ENCODE measurements around the gene CUX1.

DNA sequence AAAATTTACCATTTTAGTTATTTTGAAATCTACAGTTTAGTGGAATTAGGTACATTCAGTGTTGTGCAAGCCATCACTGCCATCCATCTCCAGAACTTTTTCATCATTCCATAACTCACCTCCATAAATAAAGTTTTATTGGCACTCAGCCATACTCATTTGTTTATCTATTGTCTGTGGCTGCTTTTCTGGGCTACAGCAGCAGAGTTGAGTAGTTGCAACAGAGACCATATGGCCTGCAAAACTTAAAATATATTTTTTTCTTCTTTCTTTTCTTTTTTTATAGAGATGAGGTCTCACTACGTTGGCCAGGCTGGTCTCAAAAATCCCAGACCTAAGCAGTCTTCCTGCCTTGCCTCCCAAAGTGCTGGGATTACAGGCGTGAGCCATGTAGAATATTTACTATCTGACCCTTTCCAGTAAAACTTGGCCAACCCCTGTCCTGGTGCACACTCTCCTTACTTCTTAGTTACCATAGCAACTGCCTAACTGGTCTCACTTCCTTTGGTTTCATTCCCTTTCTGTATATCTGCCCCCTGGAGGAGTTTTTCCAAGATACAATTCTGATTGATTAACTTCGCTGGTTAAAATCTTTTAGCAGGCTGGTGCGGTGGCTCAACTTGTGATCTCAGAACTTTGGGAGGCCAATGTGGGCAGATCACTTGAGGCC is 133.2 kb downstream of the CUX1 start:
- TF ChIP-seq, protein P1, sequence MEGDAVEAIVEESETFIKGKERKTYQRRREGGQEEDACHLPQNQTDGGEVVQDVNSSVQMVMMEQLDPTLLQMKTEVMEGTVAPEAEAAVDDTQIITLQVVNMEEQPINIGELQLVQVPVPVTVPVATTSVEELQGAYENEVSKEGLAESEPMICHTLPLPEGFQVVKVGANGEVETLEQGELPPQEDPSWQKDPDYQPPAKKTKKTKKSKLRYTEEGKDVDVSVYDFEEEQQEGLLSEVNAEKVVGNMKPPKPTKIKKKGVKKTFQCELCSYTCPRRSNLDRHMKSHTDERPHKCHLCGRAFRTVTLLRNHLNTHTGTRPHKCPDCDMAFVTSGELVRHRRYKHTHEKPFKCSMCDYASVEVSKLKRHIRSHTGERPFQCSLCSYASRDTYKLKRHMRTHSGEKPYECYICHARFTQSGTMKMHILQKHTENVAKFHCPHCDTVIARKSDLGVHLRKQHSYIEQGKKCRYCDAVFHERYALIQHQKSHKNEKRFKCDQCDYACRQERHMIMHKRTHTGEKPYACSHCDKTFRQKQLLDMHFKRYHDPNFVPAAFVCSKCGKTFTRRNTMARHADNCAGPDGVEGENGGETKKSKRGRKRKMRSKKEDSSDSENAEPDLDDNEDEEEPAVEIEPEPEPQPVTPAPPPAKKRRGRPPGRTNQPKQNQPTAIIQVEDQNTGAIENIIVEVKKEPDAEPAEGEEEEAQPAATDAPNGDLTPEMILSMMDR (IDR thresholded peaks at IDR 0.05) = no peak
- TF ChIP-seq POLR2A (IDR thresholded peaks at IDR 0.05) = no peak

All from uterus (tissue), 2 donors.